GM12878 (cell line): ENCODE measurements around the gene KCNAB2. TPM values are rescaled to one million over a fixed set of nuclear protein-coding genes. Genes with fewer than 3 reads are reported as not detected.

Experiments used
- ATAC-seq: fragments of 200-7000 bp; cut with Tn5 transposase; 3 replicates; pipeline ENCODE4 v1.9.1; 2020; ENCODE audit warnings: mild to moderate bottlenecking, moderate library complexity
- BruUV-seq: library from RNA; stranded (reverse); fragments of 400-500 nt; replicated peaks from 2 replicates; lab custom pipeline; 2021; lab: Mats Ljungman, UMichigan
- CTCF ChIA-PET: fragments of 300-600 bp; sonication (Branson Sonifier 250); formaldehyde crosslinking; extraction: SDS; loops from one replicate; lab custom pipeline; 2021; ENCODE audit warnings: inconsistent platforms; lab: Yijun Ruan, JAX
- POLR2A ChIA-PET: fragments of 350-600 bp; formaldehyde crosslinking; extraction: SDS; loops from one replicate; lab custom pipeline; 2021; ENCODE audit warnings: inconsistent platforms; lab: Charles Lee
- RAD21 ChIA-PET: fragments of 300-600 bp; sonication (Branson Sonifier 250); formaldehyde crosslinking; loops from one replicate; lab custom pipeline; 2023; ENCODE audit warnings: antibody characterized with exemption; ENCODE audit not compliant: unreplicated experiment; lab: Charles Lee
- SMC1A ChIA-PET: fragments of 300-600 bp; sonication (Branson Sonifier 250); formaldehyde crosslinking; loops from one replicate; lab custom pipeline; 2023; ENCODE audit not compliant: unreplicated experiment, uncharacterized antibody; lab: Charles Lee
- DNase-seq: peaks from one replicate; pipeline ENCODE4 v3.0.0-alpha.2; 2011; ENCODE audit warnings: low read depth, low spot score
- FAIRE-seq: peaks from 3 replicates; lab custom pipeline; 2011; peaks lifted over from hg19 to GRCh38; lab: Jason Lieb, UNC
- H2AFZ ChIP-seq: 2 replicates; pipeline ENCODE4 v1.6.0; 2011; ENCODE audit warnings: low read depth, low read length, control low read depth; ENCODE audit not compliant: control insufficient read depth
- H3K27ac ChIP-seq: 2 replicates; pipeline ENCODE4 v1.5.1; 2011; ENCODE audit warnings: control low read depth; ENCODE audit not compliant: control insufficient read depth, insufficient read depth
- H3K27me3 ChIP-seq, 2 experiments: replicated peaks in 1 of 2; 2 replicates each; pipeline versions ENCODE4 v1.6.0 to v1.6.1; 2011; ENCODE audit warnings: low read length in 1 of 2; ENCODE audit not compliant: control insufficient read depth in 2 of 2, insufficient read depth in 2 of 2
- H3K36me3 ChIP-seq, 2 experiments: 2 replicates each; pipeline ENCODE4 v1.5.1; 2011; ENCODE audit warnings: low read length in 1 of 2; ENCODE audit not compliant: control insufficient read depth in 2 of 2, insufficient read depth in 2 of 2
- H3K4me1 ChIP-seq: 2 replicates; pipeline ENCODE4 v1.6.1; 2011; ENCODE audit warnings: mild to moderate bottlenecking, low read length, moderate library complexity, mixed read lengths; ENCODE audit not compliant: control insufficient read depth, insufficient read depth
- H3K4me2 ChIP-seq: 2 replicates; pipeline ENCODE4 v1.6.0; 2011; ENCODE audit warnings: control low read depth; ENCODE audit not compliant: control insufficient read depth, insufficient read depth
- H3K4me3 ChIP-seq: fragments of 200-600 bp; sonication (generic); 2 replicates; pipeline ENCODE4 v1.5.1; 2016
- H3K79me2 ChIP-seq: 2 replicates; pipeline ENCODE4 v1.6.0; 2011; ENCODE audit warnings: low read length; ENCODE audit not compliant: control insufficient read depth, insufficient read depth
- H3K9ac ChIP-seq: 2 replicates; pipeline ENCODE4 v1.8.0; 2011; ENCODE audit warnings: low read length, control low read depth, mixed read lengths; ENCODE audit not compliant: control insufficient read depth, insufficient read depth
- H3K9me3 ChIP-seq: replicated peaks from 3 replicates; pipeline ENCODE4 v1.5.1; 2011; ENCODE audit warnings: mild to moderate bottlenecking, low read length; ENCODE audit not compliant: control insufficient read depth, insufficient read depth
- H4K20me1 ChIP-seq: 2 replicates; pipeline ENCODE4 v1.6.0; 2011; ENCODE audit not compliant: control insufficient read depth, insufficient read depth
- BCL11A ChIP-seq: IDR thresholded peaks from 2 replicates; pipeline ENCODE4 v1.6.1; 2011; ENCODE audit warnings: low read depth, low read length
- CHD4 ChIP-seq: fragments of 200-600 bp; sonication (generic); IDR thresholded peaks from 2 replicates; pipeline ENCODE4 v1.6.1; 2016; ENCODE audit warnings: mild to moderate bottlenecking
- E2F8 ChIP-seq: fragments of 450-650 bp; IDR thresholded peaks from 2 replicates; pipeline ENCODE4 v1.6.1; 2018; ENCODE audit warnings: mild to moderate bottlenecking, low read depth, moderate library complexity; ENCODE audit not compliant: partially characterized antibody
- GABPA ChIP-seq: IDR thresholded peaks from 2 replicates; pipeline ENCODE4 v1.6.1; 2014; ENCODE audit warnings: antibody characterized with exemption, low read depth, mild to moderate bottlenecking, inconsistent platforms
- IRF4 ChIP-seq: IDR thresholded peaks from 2 replicates; pipeline ENCODE4 v1.6.1; 2011; ENCODE audit warnings: low read depth, low read length
- JUNB ChIP-seq: IDR thresholded peaks from 2 replicates; pipeline ENCODE4 v1.6.1; 2016; ENCODE audit warnings: antibody characterized with exemption, mild to moderate bottlenecking
- NFYA ChIP-seq: IDR thresholded peaks from 2 replicates; pipeline ENCODE4 v1.6.1; 2011; ENCODE audit warnings: low read depth, mild to moderate bottlenecking, low read length, improper control_type of control experiment, borderline replicate concordance
- PRDM15 ChIP-seq: fragments of 450-650 bp; formaldehyde crosslinking; IDR thresholded peaks from 2 replicates; pipeline ENCODE4 v1.4.0; 2020; ENCODE audit warnings: mild to moderate bottlenecking, moderate library complexity
- RFX5 ChIP-seq: IDR thresholded peaks from 2 replicates; pipeline ENCODE4 v1.6.1; 2011; ENCODE audit warnings: low read depth, low read length, improper control_type of control experiment
- SMAD5 ChIP-seq: IDR thresholded peaks from 2 replicates; pipeline ENCODE4 v1.6.1; 2016; ENCODE audit warnings: antibody characterized with exemption, low read depth
- TAF1 ChIP-seq: IDR thresholded peaks from 2 replicates; pipeline ENCODE4 v1.6.1; 2011; ENCODE audit warnings: mild to moderate bottlenecking, low read depth, low read length, borderline replicate concordance
- TBL1XR1 ChIP-seq: IDR thresholded peaks from 2 replicates; pipeline ENCODE4 v1.6.1; 2012; ENCODE audit warnings: low read depth, low read length, improper control_type of control experiment
- ZBTB4 ChIP-seq: fragments of 450-650 bp; formaldehyde crosslinking; IDR thresholded peaks from 2 replicates; pipeline ENCODE4 v1.4.0; 2022; ENCODE audit warnings: mild to moderate bottlenecking, moderate library complexity
- ZNF24 ChIP-seq: fragments of 450-650 bp; IDR thresholded peaks from 2 replicates; pipeline ENCODE4 v1.6.1; 2017; ENCODE audit warnings: antibody characterized with exemption, mild to moderate bottlenecking
- WGBS: methylation state at CpG from one replicate; pipeline ENCODE4 v1.1.6; 2016; ENCODE audit warnings: low lambda C conversion rate; ENCODE audit not compliant: insufficient replicate concordance, insufficient coverage; ENCODE audit errors: missing lambda C conversion rate; 5-methylcytosine and 5-hydroxymethylcytosine counted together
- in situ Hi-C: fragments of 300-500 bp; cut with MboI; formaldehyde crosslinking; loops from 9 replicates; pipeline ENCODE4 v1.14.3; 2018; ENCODE audit warnings: mixed read lengths
- intact Hi-C: fragments of 100-400 bp; cut with micrococcal nuclease; formaldehyde crosslinking; loops from one replicate; pipeline ENCODE4 v1.14.2; 2022; ENCODE audit not compliant: unreplicated experiment
- polyA plus RNA-seq, 11 experiments: library from polyadenylated mRNA; depleted of rRNA in 4 of 11; unstranded in 6 of 11; stranded (reverse) in 5 of 11; fragments of >200 nt; fragmentation: Nextera tagmentation in 4 of 11; fragmentation: Illumina TruSeq in 1 of 11; extraction: Ambion mirVana in 4 of 11; extraction: Trizol in 1 of 11; gene quantifications; 1 replicate in 1 of 11; 2 replicates in 10 of 11; pipeline versions ENCODE4 v1.2.1 to v1.2.3, GENCODE V29; 2011 to 2016; ENCODE audit warnings: inconsistent platforms in 2 of 11, missing spikeins in 2 of 11, low read depth in 1 of 11
- total RNA-seq, 4 experiments: library from RNA; depleted of rRNA in 3 of 4; stranded (reverse); fragments of >200 nt in 3 of 4; fragmentation: Illumina TruSeq in 1 of 4; extraction: Trizol in 1 of 4; gene quantifications; 2 replicates each; pipeline versions ENCODE4 v1.2.1 to v1.2.3, GENCODE V29; 2013 to 2021

KCNAB2 gene
- total and polyA plus RNA-seq, 10 of the 15 experiments (the other 5 are each of a cell fraction or from before 2014, with no cell fraction given): 2.9 to 123 (median 62.4) TPM

GRCh38 chr1:6012529-6013318 is 33.0 kb upstream of the KCNAB2 start:
- ChIA-PET SMC1A (no interaction called here), POLR2A (no interaction called here), CTCF (interaction anchor here (0.8 kb wide), 1 partner anchor 19 kb away, joined by 3 read pairs; no protein-coding TSS in a partner anchor), RAD21 (no interaction called here)
- Histone ChIP-seq H3K79me2 (no peaks in the 10 kb centered on the region), H3K27ac (no peak overlapping the region), H3K4me2 (no peak overlapping the region), H3K9ac (no peak overlapping the region), H3K9me3 (no peaks in the 10 kb centered on the region), H3K36me3 (no peaks in the 10 kb centered on the region; a peak in 1 of 4 replicates), H4K20me1 (no peaks in the 10 kb centered on the region), H2AFZ (no peak overlapping the region), H3K4me1 (peaks cover 5% of the 10 kb centered on the region; the same call in 1 of the 2 replicates), H3K27me3 (no peaks in the 10 kb centered on the region), H3K4me3 (no peak overlapping the region)
- peak; percentile 47 for ATAC-seq
- 60% methylated on average over 16 of the region's 17 CpGs for WGBS
- no TSS peak for BruUV-seq
- intact Hi-C loops (no loop called here), in situ Hi-C loops (no loop called here)
- FAIRE-seq: no peak
- DNase-seq: no peak
- TF ChIP-seq ZNF24: no peak
- TF ChIP-seq CHD4: no peak
- TF ChIP-seq TAF1: no peak
- no peak for TF ChIP-seq RFX5
- TF ChIP-seq E2F8: no peak
- no peak for TF ChIP-seq PRDM15
- TF ChIP-seq SMAD5: no peak
- TF ChIP-seq ZBTB4 (CRISPR knock-in tag): no peak
- TF ChIP-seq GABPA: no peak
- no peak for TF ChIP-seq IRF4
- no peak for TF ChIP-seq JUNB
- no peak for TF ChIP-seq NFYA
- no peak for TF ChIP-seq TBL1XR1
- no peak for TF ChIP-seq BCL11A
